Measurements from ENCODE around the gene ACADM. TPM values are rescaled to one million over a fixed set of nuclear protein-coding genes. Genes with fewer than 3 reads are reported as not detected.

ACADM gene
- 91.0 and 123 TPM in 2 replicates for polyA plus RNA-seq

GRCh38 chr1:75724472-75725022, at the start of gene ACADM:
Gene ACADM, plus strand, starts transcription at chr1:75724709. Its CDS starts 79 bp downstream, at chr1:75724788.

GRCh38 chr1:75785983-75786853, 61.7 kb downstream of the ACADM start, which contains the start of gene RABGGTB:
Gene RABGGTB, plus strand, starts transcription at chr1:75786256. Its CDS starts 16 bp downstream, at chr1:75786272.

GRCh38 chr1:75796376-75797272, 72.1 kb downstream of the ACADM start, which contains the start of gene MSH4:
Gene MSH4, plus strand, starts transcription at chr1:75796882. Its CDS starts 104 bp downstream, at chr1:75796986.

Other genes with a start within 250 kb of the ACADM start
- gene SLC44A5, start 113.6 kb upstream of the ACADM start, polyA plus RNA-seq, result 4.6 and 6.8 TPM in 2 replicates
- 110 and 129 TPM in 2 replicates for gene RABGGTB, start 61.5 kb downstream of the ACADM start, polyA plus RNA-seq
- gene MSH4, start 72.2 kb downstream of the ACADM start, polyA plus RNA-seq, result 0.11 and 0.35 TPM in 2 replicates
- gene ASB17, start 207.7 kb downstream of the ACADM start, polyA plus RNA-seq, result 0.36 TPM in 1 of 2 replicates, not detected in the other